Ishikawa (cell line): ENCODE measurements around the gene GDI1.

Source experiments
- EGR1 ChIP-seq: IDR thresholded peaks from 2 replicates; pipeline ENCODE4 v1.6.1; 2012
- EP300 ChIP-seq: IDR thresholded peaks from 2 replicates; pipeline ENCODE4 v1.6.1; 2012; ENCODE audit warnings: borderline replicate concordance
- MAX ChIP-seq: IDR thresholded peaks from 2 replicates; pipeline ENCODE4 v1.6.1; 2012
- NFIC ChIP-seq: IDR thresholded peaks from 2 replicates; pipeline ENCODE4 v1.6.1; 2012
- REST ChIP-seq: IDR thresholded peaks from 2 replicates; pipeline ENCODE4 v1.6.1; 2012; ENCODE audit warnings: low read depth, mild to moderate bottlenecking
- TAF1 ChIP-seq: IDR thresholded peaks from 2 replicates; pipeline ENCODE4 v1.6.1; 2012; ENCODE audit warnings: low read depth, mild to moderate bottlenecking
- TCF12 ChIP-seq: IDR thresholded peaks from 2 replicates; pipeline ENCODE4 v1.6.1; 2012; ENCODE audit warnings: low read depth
- TEAD4 ChIP-seq: IDR thresholded peaks from 2 replicates; pipeline ENCODE4 v1.6.1; 2012
- USF1 ChIP-seq: IDR thresholded peaks from 2 replicates; pipeline ENCODE4 v1.6.1; 2012
- YY1 ChIP-seq: IDR thresholded peaks from 2 replicates; pipeline ENCODE4 v1.6.1; 2012; ENCODE audit warnings: low read depth
- ZBTB7A ChIP-seq: IDR thresholded peaks from 2 replicates; pipeline ENCODE4 v1.6.1; 2012; ENCODE audit warnings: low read depth

- TF ChIP-seq ZBTB7A (no peak), REST (no peak), TEAD4 (no peak), EP300 (no peak), USF1 (no peak), MAX (no peak), TAF1 (no peak), TCF12 (no peak), NFIC (no peak), YY1 (no peak), EGR1 (no peak)
These were observed 37.2 kb upstream of the GDI1 start for GRCh38 chrX:154399527-154400368.
